HUES6 (cell line): ENCODE measurements around the gene E2F1.
A peak's percentile ranks its signal among the peaks of the same experiment; 100 is the strongest.

Experiments
- H3K27ac ChIP-seq: 2 replicates; pipeline ENCODE4 v1.7.0; 2013; ENCODE audit warnings: low read depth, mild to moderate bottlenecking, low read length, inconsistent platforms
- H3K27me3 ChIP-seq: 2 replicates; pipeline ENCODE4 v1.6.1; 2013; ENCODE audit warnings: low read length; ENCODE audit not compliant: control insufficient read depth, insufficient read depth
- H3K36me3 ChIP-seq: 2 replicates; pipeline ENCODE4 v1.6.1; 2013; ENCODE audit warnings: low read length; ENCODE audit not compliant: control insufficient read depth, insufficient read depth
- H3K4me1 ChIP-seq: 2 replicates; pipeline ENCODE4 v1.6.1; 2013; ENCODE audit warnings: low read length; ENCODE audit not compliant: control insufficient read depth, insufficient read depth
- H3K4me3 ChIP-seq: 2 replicates; pipeline ENCODE4 v1.5.1; 2013; ENCODE audit warnings: low read depth, low read length
- H3K9ac ChIP-seq: one replicate; pipeline ENCODE4 v1.6.1; 2013; ENCODE audit warnings: mild to moderate bottlenecking, low read length
- H3K9me3 ChIP-seq: 2 replicates; pipeline ENCODE4 v1.6.1; 2013; ENCODE audit warnings: low read depth, low read length; ENCODE audit not compliant: control insufficient read depth, insufficient read depth

E2F1 gene, protein sequence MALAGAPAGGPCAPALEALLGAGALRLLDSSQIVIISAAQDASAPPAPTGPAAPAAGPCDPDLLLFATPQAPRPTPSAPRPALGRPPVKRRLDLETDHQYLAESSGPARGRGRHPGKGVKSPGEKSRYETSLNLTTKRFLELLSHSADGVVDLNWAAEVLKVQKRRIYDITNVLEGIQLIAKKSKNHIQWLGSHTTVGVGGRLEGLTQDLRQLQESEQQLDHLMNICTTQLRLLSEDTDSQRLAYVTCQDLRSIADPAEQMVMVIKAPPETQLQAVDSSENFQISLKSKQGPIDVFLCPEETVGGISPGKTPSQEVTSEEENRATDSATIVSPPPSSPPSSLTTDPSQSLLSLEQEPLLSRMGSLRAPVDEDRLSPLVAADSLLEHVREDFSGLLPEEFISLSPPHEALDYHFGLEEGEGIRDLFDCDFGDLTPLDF

DNA sequence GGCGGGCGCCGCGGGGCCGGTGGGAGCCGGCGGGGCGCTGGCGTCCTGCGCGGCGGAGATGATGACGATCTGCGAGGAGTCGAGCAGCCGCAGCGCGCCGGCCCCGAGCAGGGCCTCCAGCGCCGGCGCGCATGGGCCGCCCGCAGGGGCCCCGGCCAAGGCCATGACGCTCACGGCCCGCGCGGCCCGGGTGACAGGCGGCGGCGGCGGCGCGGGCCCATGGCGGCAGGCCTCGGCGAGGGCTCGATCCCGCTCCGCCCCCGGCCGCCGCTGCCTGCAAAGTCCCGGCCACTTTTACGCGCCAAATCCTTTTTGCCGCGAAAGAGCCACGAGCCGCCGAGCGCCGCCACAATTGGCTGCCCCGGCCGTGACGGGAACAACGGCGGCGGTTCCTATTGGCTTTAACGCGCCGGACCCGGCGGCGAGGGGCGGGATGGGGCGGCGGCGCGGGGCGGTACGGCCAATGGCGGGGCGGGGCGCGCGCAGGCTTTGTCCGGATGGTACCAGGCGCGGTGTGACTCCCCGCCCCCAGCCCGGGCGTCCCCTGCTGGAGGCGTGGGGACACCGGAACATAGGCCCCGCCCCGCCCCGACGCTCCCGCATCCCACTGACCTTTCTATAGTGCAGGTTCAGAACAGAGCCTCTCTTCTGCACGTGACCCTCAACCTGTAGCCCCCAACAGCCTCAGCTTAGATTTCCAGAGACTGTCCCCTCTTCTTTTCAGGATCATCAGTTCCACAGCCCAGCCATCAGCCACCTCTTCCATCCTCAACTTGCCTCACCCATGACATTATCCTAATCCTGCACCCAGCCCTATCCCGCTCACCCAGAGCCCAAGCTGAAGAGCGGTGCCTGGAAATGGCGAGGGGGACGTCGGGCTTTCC lies at the start of gene E2F1:
Gene E2F1, minus strand, starts transcription at position 286 of the 884 bp plus-strand sequence. Its CDS starts 121 bp downstream, at position 165.
- Histone ChIP-seq H3K9ac (peak within 1 kb of the TSS; percentile 86), H3K27ac (no peak within 1 kb of the TSS), H3K9me3 (no peaks in the 10 kb centered on the region), H3K27me3 (peaks cover 8% of the 10 kb centered on the region; the same call in 1 of the 2 replicates), H3K4me3 (peak within 1 kb of the TSS; percentile 86), H3K36me3 (no peaks in the 10 kb centered on the region), H3K4me1 (peaks cover 26% of the 10 kb centered on the region)

DNA sequence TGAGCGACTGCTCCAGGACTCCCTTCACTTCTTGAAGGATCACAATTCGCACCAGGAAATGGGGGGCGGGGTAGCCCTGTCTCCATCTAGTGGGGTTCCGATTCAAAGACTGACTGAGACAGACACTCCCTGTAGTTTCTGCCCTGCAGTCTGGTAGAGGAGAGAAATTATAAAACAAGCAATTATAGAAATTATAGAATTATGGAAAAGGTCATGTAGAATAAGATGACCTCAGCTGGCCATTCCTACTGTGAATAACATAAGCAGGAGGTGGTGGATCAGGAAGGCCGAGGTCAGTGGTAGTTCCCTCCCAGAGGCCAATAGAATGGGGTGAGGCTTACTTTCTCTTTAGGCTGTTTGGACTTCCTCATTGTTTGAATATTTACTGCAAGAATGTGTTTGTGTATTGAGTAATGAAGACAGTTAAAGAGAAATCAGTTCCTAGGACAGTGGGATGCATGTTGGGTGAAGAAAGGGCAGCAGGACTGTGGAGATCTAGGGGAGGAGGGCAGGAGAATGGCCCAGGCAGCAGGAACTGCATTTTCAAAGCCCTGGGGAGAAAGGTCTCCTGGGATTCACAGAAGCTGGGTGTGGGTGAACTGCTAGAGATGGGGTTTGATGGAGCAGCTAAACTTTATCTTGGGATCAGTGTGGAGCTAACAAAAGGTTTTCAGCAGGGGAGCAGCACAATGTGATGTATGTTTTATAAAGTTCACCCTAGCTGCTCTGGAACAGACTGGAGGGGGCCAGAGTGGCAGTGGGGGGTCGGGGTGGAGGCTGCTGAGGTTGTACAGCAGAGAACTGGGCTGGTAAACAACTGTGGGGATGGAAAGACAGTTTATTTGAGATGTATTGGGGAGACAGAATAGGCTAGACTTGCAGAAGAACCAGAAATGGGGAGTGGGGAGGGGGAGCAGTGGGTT lies 47.7 kb upstream of the E2F1 start:
- Histone ChIP-seq H3K4me3 (no peak overlapping the region), H3K9ac (peak overlapping the region; percentile 5), H3K4me1 (peaks cover 9% of the 10 kb centered on the region), H3K36me3 (no peaks in the 10 kb centered on the region), H3K27ac (no peak overlapping the region), H3K9me3 (peaks cover 17% of the 10 kb centered on the region), H3K27me3 (no peaks in the 10 kb centered on the region)

DNA sequence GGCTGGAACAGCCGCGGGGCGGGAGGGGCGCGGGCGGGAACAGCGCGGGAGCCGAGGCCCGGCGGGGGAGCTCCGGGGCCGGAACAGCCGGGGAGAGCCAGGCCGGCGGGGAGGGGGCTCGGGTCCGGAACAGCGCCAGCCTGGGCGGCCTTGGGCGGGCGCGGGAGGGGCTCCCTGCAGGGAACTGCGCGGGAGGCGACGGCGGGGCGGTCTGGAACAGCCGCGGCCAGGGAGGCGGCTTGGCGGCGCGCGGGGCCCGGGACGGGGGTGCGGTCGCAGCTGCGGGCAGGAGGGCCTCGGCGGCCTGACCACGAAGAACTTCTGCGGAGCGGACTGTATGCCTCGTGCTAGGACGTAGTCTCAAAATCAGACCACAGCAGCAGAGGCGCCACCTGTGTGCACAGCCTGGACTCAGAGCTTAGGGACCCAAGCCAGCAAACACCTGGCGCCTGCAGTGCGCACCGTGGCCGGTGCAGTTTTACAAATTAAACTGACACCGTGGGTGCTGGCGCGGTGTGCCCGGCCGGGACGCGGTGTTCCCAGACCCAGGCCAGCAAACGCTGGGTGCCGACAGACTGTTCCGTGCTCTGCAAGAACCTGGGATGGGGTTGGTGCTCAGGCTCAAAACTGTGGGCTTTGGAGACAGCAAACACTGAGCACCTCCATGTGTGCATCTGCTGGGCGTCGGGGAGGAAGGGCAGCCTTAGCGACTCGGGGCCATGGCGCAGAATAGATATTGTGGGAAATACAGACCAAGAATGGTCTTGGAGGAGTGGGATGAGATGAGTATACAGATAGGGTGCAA lies 46.2 kb upstream of the E2F1 start:
- Histone ChIP-seq H3K9me3 (peaks cover 13% of the 10 kb centered on the region), H3K27me3 (no peaks in the 10 kb centered on the region), H3K36me3 (no peaks in the 10 kb centered on the region), H3K4me1 (peaks cover 9% of the 10 kb centered on the region), H3K4me3 (peak overlapping the region; percentile 78), H3K9ac (peak overlapping the region; percentile 82), H3K27ac (peak overlapping the region; percentile 59)

DNA sequence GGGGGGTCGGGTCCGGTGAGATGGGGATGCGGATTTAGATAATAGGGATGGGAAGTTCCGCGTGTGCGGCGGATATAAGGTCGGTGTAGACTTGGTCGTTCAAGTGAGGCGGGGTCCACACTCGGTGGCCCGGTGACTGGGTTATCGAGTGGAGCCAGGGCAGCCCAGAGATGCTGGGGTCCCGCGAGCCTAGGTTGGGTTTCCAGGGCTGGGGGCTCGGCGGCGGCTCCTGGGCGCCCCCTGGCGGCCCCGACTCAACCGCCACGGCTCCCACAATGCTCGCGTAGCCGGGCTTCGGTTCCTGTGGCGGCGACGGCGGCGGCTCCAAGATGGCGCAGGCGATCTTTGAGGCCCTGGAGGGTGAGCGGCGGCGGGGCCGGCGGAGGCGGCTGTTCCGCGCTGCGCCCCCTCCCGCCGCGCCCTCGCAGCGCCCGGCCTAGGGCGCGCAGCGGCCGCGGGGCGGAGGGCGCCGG lies 45.5 kb upstream of the E2F1 start, which contains the start of gene ZNF341:
Gene ZNF341, plus strand, starts transcription at position 304 of the 473 bp plus-strand sequence. Its CDS starts 26 bp downstream, at position 330.
- no peaks in the 10 kb centered on the region for H3K36me3 ChIP-seq
- H3K9me3 ChIP-seq = peaks cover 10% of the 10 kb centered on the region
- H3K4me1 ChIP-seq = peaks cover 9% of the 10 kb centered on the region
- H3K27me3 ChIP-seq = no peaks in the 10 kb centered on the region
- H3K9ac ChIP-seq = peak within 1 kb of the TSS; percentile 82
- H3K27ac ChIP-seq = peak within 1 kb of the TSS; percentile 59
- H3K4me3 ChIP-seq = peak within 1 kb of the TSS; percentile 78

DNA sequence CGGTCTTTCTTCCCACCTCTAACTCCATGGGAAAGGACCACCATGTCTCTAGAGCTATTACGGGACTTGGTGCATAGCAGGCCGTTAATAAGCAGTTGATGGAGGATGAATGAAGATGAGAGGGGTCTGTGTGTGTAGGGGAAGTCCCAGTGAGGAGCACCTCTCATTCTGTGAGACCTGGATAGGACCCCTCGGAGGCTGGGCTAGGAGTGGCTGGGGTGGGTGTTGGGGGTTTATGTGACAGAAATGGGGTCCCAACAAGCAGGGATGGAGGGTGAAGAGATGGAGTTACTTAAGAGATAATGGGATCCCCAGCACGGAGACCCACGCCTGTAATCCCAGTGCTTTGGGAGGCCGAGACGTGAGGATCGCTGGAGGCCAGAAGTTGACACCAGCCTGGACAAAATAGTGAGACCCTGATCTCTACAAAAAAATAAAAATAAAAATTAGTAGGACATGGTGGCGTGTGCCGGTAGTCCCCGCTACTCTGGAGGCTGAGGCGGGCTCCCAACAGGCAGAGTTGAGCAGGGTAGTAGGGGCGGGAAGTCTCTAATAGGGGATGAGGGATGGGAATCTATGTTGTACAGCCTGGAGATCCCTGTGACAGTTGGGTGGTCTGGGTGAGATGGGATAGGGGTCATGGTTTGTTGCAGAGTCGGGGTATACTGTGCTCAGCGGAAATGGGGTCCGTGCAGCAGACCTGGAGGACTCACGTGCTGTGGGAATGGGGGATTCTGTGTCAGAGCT lies 44.9 kb upstream of the E2F1 start:
- Histone ChIP-seq H3K9me3 (peaks cover 4% of the 10 kb centered on the region), H3K27me3 (no peaks in the 10 kb centered on the region), H3K27ac (no peak overlapping the region), H3K9ac (peak overlapping the region; percentile 52), H3K36me3 (no peaks in the 10 kb centered on the region), H3K4me1 (peaks cover 9% of the 10 kb centered on the region), H3K4me3 (peak overlapping the region; percentile 67)

DNA sequence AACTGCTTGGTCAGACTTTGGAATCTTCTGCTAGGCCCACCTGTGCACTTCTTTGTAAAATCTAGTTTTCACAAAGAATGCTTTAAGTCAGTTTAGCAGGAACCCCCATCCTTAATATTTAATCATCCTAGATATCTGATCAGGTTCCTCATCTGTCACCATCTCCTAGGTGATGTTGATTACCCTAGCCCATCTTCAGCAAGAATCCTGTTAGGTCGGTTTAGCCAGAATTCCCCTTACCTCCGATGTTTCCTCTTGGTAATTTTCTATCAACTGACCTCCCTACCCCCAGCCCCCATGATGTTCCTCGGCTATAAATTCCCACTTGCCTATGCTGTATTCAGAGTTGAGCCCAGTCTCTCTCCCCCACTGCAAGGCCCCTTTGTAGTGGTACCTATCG lies 42.9 kb upstream of the E2F1 start:
- Histone ChIP-seq H3K36me3 (no peaks in the 10 kb centered on the region), H3K4me3 (no peak overlapping the region), H3K9me3 (no peaks in the 10 kb centered on the region), H3K9ac (no peak overlapping the region), H3K27me3 (no peaks in the 10 kb centered on the region), H3K27ac (no peak overlapping the region), H3K4me1 (peaks cover 7% of the 10 kb centered on the region)

DNA sequence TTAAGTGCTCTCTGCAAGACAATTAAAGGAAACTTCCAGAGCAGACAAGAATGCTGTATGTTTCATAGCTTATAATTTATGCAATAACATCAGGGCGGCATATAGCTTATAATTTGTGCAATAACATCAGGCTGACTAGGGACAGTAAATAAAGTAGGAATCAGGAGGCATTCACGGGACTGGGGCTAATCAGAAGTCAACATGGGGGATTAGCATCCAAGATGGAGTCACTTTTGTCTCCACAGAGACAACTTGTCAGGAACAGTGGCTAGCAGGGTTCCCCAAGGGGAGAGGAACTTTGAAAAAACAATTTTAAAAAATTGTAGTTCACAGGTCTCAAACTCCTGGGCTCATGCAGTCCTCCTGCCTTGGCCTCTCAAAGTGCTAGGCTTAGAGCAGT lies 42.3 kb upstream of the E2F1 start:
- Histone ChIP-seq H3K9ac (no peak overlapping the region), H3K9me3 (no peaks in the 10 kb centered on the region), H3K27me3 (no peaks in the 10 kb centered on the region), H3K27ac (no peak overlapping the region), H3K36me3 (no peaks in the 10 kb centered on the region), H3K4me3 (no peak overlapping the region), H3K4me1 (peaks cover under 1% of the 10 kb centered on the region; the same call in 1 of the 2 replicates)

DNA sequence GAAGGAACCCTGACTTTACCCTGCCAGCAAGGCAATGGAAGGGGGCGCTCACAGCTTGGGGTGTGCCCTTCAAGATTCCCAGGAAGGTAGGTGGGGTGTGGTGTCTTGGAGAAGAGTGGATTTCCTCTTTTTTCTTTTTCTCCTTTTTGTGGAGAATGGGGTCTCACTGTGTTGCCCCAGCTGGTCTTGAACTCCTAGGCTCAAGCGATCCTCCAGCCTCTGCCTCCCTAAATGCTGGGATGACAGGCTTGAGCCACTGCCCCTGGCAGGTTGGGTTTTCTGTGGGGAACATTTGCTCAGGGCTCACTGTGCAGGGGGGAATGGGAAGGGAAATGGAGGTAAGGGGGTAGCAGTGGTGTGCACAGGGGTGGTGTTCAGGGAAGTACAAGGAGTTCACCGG lies 41.6 kb upstream of the E2F1 start:
- H3K9me3 ChIP-seq = no peaks in the 10 kb centered on the region
- H3K4me1 ChIP-seq = no peaks in the 10 kb centered on the region
- H3K9ac ChIP-seq = no peak overlapping the region
- no peaks in the 10 kb centered on the region for H3K27me3 ChIP-seq
- no peaks in the 10 kb centered on the region for H3K36me3 ChIP-seq
- H3K4me3 ChIP-seq = no peak overlapping the region
- H3K27ac ChIP-seq = no peak overlapping the region

DNA sequence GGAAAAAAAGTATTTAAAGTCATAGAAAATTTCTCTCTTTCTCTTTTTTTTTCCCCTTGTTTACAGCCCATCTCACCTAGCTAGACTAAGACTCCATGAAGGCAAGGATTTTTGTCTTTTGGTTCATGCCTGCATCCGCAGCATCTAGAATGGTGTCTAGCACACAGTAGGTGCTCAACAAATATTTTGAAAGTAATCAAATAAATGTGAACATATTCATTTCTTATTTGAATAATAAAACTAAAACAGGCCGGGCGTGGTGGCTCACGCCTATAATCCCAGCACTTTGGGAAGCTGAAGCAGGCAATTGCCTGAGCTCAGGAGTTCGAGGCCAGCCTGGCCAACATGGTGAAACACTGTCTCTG lies 40.9 kb upstream of the E2F1 start:
- no peak overlapping the region for H3K9ac ChIP-seq
- H3K4me3 ChIP-seq = no peak overlapping the region
- no peaks in the 10 kb centered on the region for H3K9me3 ChIP-seq
- H3K36me3 ChIP-seq = no peaks in the 10 kb centered on the region
- no peaks in the 10 kb centered on the region for H3K27me3 ChIP-seq
- H3K4me1 ChIP-seq = no peaks in the 10 kb centered on the region
- no peak overlapping the region for H3K27ac ChIP-seq
